Measurements from ENCODE around the gene PTP4A1.

The PTP4A1 gene

GRCh38 chr6:63530182-63530581 is 42.1 kb upstream of the PTP4A1 start:
- no peak overlapping the region for H3K4me3 ChIP-seq (ENCODE audit: low read length)
- TF ChIP-seq CTCF (IDR thresholded peaks at IDR 0.05; ENCODE audit: insufficient read depth, low read depth, low read length, missing control alignments): no peak

GRCh38 chr6:63530991-63531390 is 41.3 kb upstream of the PTP4A1 start:
- TF ChIP-seq CTCF (IDR thresholded peaks at IDR 0.05; ENCODE audit: insufficient read depth, low read depth, low read length, missing control alignments): no peak
- no peak for DNase-seq (ENCODE audit: low read depth)
- no peak overlapping the region for H3K4me3 ChIP-seq (ENCODE audit: low read length)

More at GRCh38 chr6:63530182-63530581, 42.1 kb upstream of the PTP4A1 start:
- DNase-seq (ENCODE audit: low read depth): no peak

- DNase-seq (ENCODE audit: low read depth): no peak
- no peak for TF ChIP-seq CTCF (IDR thresholded peaks at IDR 0.05; ENCODE audit: insufficient read depth, low read depth, low read length, missing control alignments)
- H3K4me3 ChIP-seq (ENCODE audit: low read length): no peak overlapping the region
Observed at GRCh38 chr6:63533026-63533425, 39.3 kb upstream of the PTP4A1 start.

GRCh38 chr6:63533952-63534351 is 38.3 kb upstream of the PTP4A1 start:
- no peak for DNase-seq (ENCODE audit: low read depth)
- TF ChIP-seq CTCF (IDR thresholded peaks at IDR 0.05; ENCODE audit: insufficient read depth, low read depth, low read length, missing control alignments): no peak
- H3K4me3 ChIP-seq (ENCODE audit: low read length): no peak overlapping the region

GRCh38 chr6:63537201-63537958 is 34.9 kb upstream of the PTP4A1 start:
- no peak for TF ChIP-seq CTCF (IDR thresholded peaks at IDR 0.05; ENCODE audit: insufficient read depth, low read depth, low read length, missing control alignments)
- H3K4me3 ChIP-seq (ENCODE audit: low read length): no peak overlapping the region
- DNase-seq (ENCODE audit: low read depth): peak; percentile 98

- no peak for DNase-seq (ENCODE audit: low read depth)
- H3K4me3 ChIP-seq (ENCODE audit: low read length): no peak overlapping the region
- no peak for TF ChIP-seq CTCF (IDR thresholded peaks at IDR 0.05; ENCODE audit: insufficient read depth, low read depth, low read length, missing control alignments)
Observed at GRCh38 chr6:63537959-63538300, 34.4 kb upstream of the PTP4A1 start.

GRCh38 chr6:63538550-63538949 is 33.7 kb upstream of the PTP4A1 start:
- TF ChIP-seq CTCF (IDR thresholded peaks at IDR 0.05; ENCODE audit: insufficient read depth, low read depth, low read length, missing control alignments): no peak
- no peak overlapping the region for H3K4me3 ChIP-seq (ENCODE audit: low read length)
- no peak for DNase-seq (ENCODE audit: low read depth)
